Right lobe of liver (tissue), 6 donors: ENCODE data around the gene KCNMA1. TPM values are rescaled to one million over a fixed set of nuclear protein-coding genes. Genes with fewer than 3 reads are reported as not detected.

ENCODE experiments used
- ATAC-seq, 4 donors: fragments of 200-7000 bp; cut with Tn5 transposase; one replicate each; pipeline ENCODE4 v1.9.1; 2020; ENCODE audit warnings: mild to moderate bottlenecking in 4 of 4, moderate library complexity in 4 of 4
- DNase-seq, 3 donors: peaks; one replicate each; pipeline ENCODE4 v3.0.0-alpha.2; 2020
- H3K27ac ChIP-seq, 3 donors: fragments of 200-600 bp; one replicate each; pipeline ENCODE4 v1.8.0; 2022
- H3K27me3 ChIP-seq, 2 donors: fragments of 200-600 bp; one replicate each; pipeline ENCODE4 v1.8.0; 2022
- H3K36me3 ChIP-seq, 4 donors: fragments of 200-600 bp; sonication (generic) in 1 of 4; one replicate each; pipeline versions ENCODE4 v1.5.1 to v1.8.0; 2017 to 2022; ENCODE audit warnings: control low read depth in 1 of 4
- H3K4me1 ChIP-seq, 4 donors: fragments of 200-600 bp; sonication (generic) in 1 of 4; one replicate each; pipeline versions ENCODE4 v1.5.1 to v1.8.0; 2017 to 2022; ENCODE audit warnings: control low read depth in 1 of 4
- H3K4me3 ChIP-seq, 3 donors: fragments of 200-600 bp; one replicate each; pipeline ENCODE4 v1.8.0; 2022
- H3K9me3 ChIP-seq, 4 donors: fragments of 200-600 bp; sonication (generic) in 1 of 4; one replicate each; pipeline versions ENCODE4 v1.5.1 to v1.8.0; 2017 to 2022; ENCODE audit warnings: control low read depth in 1 of 4
- POLR2A ChIP-seq: fragments of 450-650 bp; IDR thresholded peaks from one replicate; pipeline ENCODE4 v1.6.1; 2017; ENCODE audit warnings: antibody characterized with exemption, mild to moderate bottlenecking
- WGBS: methylation state at CpG from one replicate; pipeline ENCODE4 v1.1.6; 2018; ENCODE audit warnings: low coverage, low lambda C conversion rate; ENCODE audit not compliant: insufficient coverage; ENCODE audit errors: missing lambda C conversion rate; 5-methylcytosine and 5-hydroxymethylcytosine counted together
- intact Hi-C, 2 donors: fragments of 100-400 bp; cut with DNase I; formaldehyde crosslinking; loops; one replicate each; pipeline versions ENCODE4 v1.11.2 to v1.14.1; 2022
- total RNA-seq, 6 experiments: library from RNA; depleted of rRNA in 2 of 6; stranded (reverse); fragments of >200 nt in 2 of 6; fragmentation: NEBNext Ultra II Directional in 3 of 6; extraction: Animal tissue kit (Norgen Biotek cat#: 25700) in 3 of 6; gene quantifications; one replicate each; pipeline versions ENCODE4 v1.1.0 to v1.2.4, GENCODE V29; 2016 to 2023
- TF ChIP-seq, protein P1 (sequence below), 4 donors: fragments of 200-600 bp in 3 of 4; fragments of 450-650 bp in 1 of 4; IDR thresholded peaks; one replicate each; pipeline versions ENCODE4 v1.5.1 to v1.8.0; 2016 to 2022; ENCODE audit warnings: antibody characterized with exemption in 4 of 4, mild to moderate bottlenecking in 2 of 4
- donor health status: DM: no; HTN: yes; CAD: no.
- donor health status: DM: no; HTN: no; CAD: no.
- donor health status: DM: no; HTN: no; CAD: no.
- donor health status: DM: no; HTN: yes; CAD: no.
- donor health status: DM: no; HTN: yes; CAD: no.

The KCNMA1 gene
- total RNA-seq, 6 experiments from 2014 or later = 5.7 to 48.0 (median 15.1) TPM

GRCh38 chr10:76944640-76945039, 693.0 kb downstream of the KCNMA1 start:
- Histone ChIP-seq H3K27me3 (no peaks in the 10 kb centered on the region), H3K4me3 (no peak overlapping the region), H3K4me1 (no peaks in the 10 kb centered on the region), H3K9me3 (no peaks in the 10 kb centered on the region), H3K27ac (no peak overlapping the region), H3K36me3 (peaks cover 0 to 9% (median 0%) of the 10 kb centered on the region in 4 donors)
- TF ChIP-seq, protein P1, sequence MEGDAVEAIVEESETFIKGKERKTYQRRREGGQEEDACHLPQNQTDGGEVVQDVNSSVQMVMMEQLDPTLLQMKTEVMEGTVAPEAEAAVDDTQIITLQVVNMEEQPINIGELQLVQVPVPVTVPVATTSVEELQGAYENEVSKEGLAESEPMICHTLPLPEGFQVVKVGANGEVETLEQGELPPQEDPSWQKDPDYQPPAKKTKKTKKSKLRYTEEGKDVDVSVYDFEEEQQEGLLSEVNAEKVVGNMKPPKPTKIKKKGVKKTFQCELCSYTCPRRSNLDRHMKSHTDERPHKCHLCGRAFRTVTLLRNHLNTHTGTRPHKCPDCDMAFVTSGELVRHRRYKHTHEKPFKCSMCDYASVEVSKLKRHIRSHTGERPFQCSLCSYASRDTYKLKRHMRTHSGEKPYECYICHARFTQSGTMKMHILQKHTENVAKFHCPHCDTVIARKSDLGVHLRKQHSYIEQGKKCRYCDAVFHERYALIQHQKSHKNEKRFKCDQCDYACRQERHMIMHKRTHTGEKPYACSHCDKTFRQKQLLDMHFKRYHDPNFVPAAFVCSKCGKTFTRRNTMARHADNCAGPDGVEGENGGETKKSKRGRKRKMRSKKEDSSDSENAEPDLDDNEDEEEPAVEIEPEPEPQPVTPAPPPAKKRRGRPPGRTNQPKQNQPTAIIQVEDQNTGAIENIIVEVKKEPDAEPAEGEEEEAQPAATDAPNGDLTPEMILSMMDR (IDR thresholded peaks at IDR 0.05) = no peak
- TF ChIP-seq POLR2A = no peak
- ATAC-seq (no peak), DNase-seq (no peak)
- intact Hi-C loops = no loop called here
- 84% methylated on average over 7 of the region's 7 CpGs for WGBS

GRCh38 chr10:76942628-76943416, 694.8 kb downstream of the KCNMA1 start:
- no peaks in the 10 kb centered on the region for H3K4me1 ChIP-seq
- peaks cover 0 to 5% (median 0%) of the 10 kb centered on the region in 4 donors for H3K36me3 ChIP-seq
- no peaks in the 10 kb centered on the region for H3K27me3 ChIP-seq
- DNase-seq (no peak), ATAC-seq (no peak)
- no peak for TF ChIP-seq POLR2A
- TF ChIP-seq, protein P1 (IDR thresholded peaks at IDR 0.05) = no peak
- 56% methylated on average over 6 of the region's 8 CpGs for WGBS
- H3K4me3 ChIP-seq = no peak overlapping the region
- intact Hi-C loops = no loop called here
- H3K9me3 ChIP-seq = no peaks in the 10 kb centered on the region
- no peak overlapping the region for H3K27ac ChIP-seq

DNA sequence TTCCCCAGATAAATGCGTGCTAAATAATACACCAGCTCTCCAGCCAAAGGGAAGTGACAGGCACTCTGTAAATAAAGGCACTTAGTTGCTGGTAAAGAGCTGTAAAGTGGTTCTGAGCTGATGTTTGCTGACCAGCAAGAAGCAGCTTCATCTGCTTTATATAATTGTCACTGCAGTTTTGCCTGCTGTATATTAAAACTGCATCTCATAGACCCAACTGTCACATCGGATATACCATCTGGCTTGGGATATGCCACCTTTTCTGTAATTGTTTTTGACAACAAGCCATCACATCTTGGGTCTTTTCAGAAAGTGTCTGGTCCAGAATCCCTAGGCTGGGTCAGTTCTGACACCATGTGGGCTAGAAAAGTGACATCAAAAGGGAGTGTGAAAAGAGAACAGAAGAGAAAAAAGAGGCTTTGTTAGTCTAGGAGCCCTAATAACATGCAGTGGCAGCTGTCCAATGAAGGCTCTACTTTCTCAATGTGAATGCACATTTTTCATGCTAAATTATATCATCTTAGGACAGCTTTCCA, 697.6 kb downstream of the KCNMA1 start:
- Histone ChIP-seq H3K4me1 (no peaks in the 10 kb centered on the region), H3K9me3 (no peaks in the 10 kb centered on the region), H3K27ac (no peak overlapping the region), H3K27me3 (no peaks in the 10 kb centered on the region), H3K36me3 (peaks cover 0 to 5% (median 0%) of the 10 kb centered on the region in 4 donors), H3K4me3 (no peak overlapping the region)
- no peak for ATAC-seq
- DNase-seq = no peak
- 77% methylated on average over 2 of the region's 2 CpGs for WGBS
- intact Hi-C loops = no loop called here
- TF ChIP-seq POLR2A = no peak
- TF ChIP-seq, protein P1 (IDR thresholded peaks at IDR 0.05) = no peak

DNA sequence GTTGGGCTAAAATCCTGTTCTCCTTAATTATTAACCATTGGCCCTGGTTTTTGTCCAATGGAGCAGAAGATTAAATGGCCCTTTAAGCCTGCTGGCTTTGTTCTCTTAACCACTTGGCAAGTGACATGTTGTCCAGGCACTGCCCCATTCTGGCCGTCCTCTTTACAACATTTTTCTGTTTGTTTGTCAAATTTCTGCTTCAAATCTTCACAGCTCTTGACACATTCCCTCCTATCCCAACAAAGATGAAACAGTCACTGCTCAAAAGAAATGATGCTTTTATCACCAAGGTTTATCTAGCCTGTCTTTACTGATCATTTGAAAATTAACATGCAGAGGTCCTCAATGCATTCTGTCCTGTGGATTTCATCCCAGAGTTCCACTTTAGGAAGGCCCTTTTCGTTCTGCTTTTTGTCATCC, 700.4 kb downstream of the KCNMA1 start:
- DNase-seq = peak in 1 of 3 donors; percentile 50
- WGBS = 28% methylated on average over 2 of the region's 2 CpGs
- Histone ChIP-seq H3K27me3 (no peaks in the 10 kb centered on the region), H3K36me3 (no peaks in the 10 kb centered on the region), H3K4me1 (no peaks in the 10 kb centered on the region), H3K9me3 (no peaks in the 10 kb centered on the region), H3K27ac (no peak overlapping the region), H3K4me3 (no peak overlapping the region)
- TF ChIP-seq, protein P1 (IDR thresholded peaks at IDR 0.05) = no peak
- TF ChIP-seq POLR2A = no peak
- intact Hi-C loops = no loop called here
- peak; percentile 50 to 93 (median 78) for ATAC-seq
